KMS-11 (cell line): Measurements from ENCODE around the gene C1orf94.

Experiments used
- H2AFZ ChIP-seq: fragments of 200-600 bp; sonication (generic); 2 replicates; pipeline ENCODE4 v1.6.1; 2016; ENCODE audit warnings: antibody characterized with exemption, mixed run types, low read depth
- H3K27ac ChIP-seq: fragments of 200-600 bp; sonication (generic); 2 replicates; pipeline ENCODE4 v1.6.1; 2016; ENCODE audit warnings: mild to moderate bottlenecking, mixed run types
- H3K27me3 ChIP-seq: fragments of 200-600 bp; sonication (generic); 2 replicates; pipeline ENCODE4 v1.6.1; 2017; ENCODE audit warnings: mild to moderate bottlenecking, low read depth, mixed run types, moderate library complexity; ENCODE audit not compliant: insufficient read depth
- H3K36me3 ChIP-seq: fragments of 200-600 bp; sonication (generic); 2 replicates; pipeline ENCODE4 v1.6.1; 2017; ENCODE audit warnings: mild to moderate bottlenecking, mixed run types; ENCODE audit not compliant: insufficient read depth
- H3K4me1 ChIP-seq: fragments of 200-600 bp; sonication (generic); 2 replicates; pipeline ENCODE4 v1.6.1; 2016; ENCODE audit warnings: mild to moderate bottlenecking, low read depth, mixed run types; ENCODE audit not compliant: poor library complexity, severe bottlenecking
- H3K4me2 ChIP-seq: fragments of 200-600 bp; sonication (generic); 2 replicates; pipeline ENCODE4 v1.7.0; 2016; ENCODE audit warnings: mild to moderate bottlenecking, mixed run types
- H3K4me3 ChIP-seq: fragments of 200-600 bp; sonication (generic); IDR thresholded peaks from 2 replicates; pipeline ENCODE4 v1.6.1; 2017; ENCODE audit warnings: low read depth, low read length, mixed read lengths; ENCODE audit not compliant: insufficient read depth
- H3K79me2 ChIP-seq: fragments of 200-600 bp; sonication (generic); 2 replicates; pipeline ENCODE4 v1.6.1; 2016; ENCODE audit warnings: low read depth, mixed run types; ENCODE audit not compliant: insufficient read depth
- H3K9ac ChIP-seq: fragments of 200-600 bp; sonication (generic); 2 replicates; pipeline ENCODE4 v1.6.1; 2016; ENCODE audit warnings: mild to moderate bottlenecking, mixed run types
- H4K20me1 ChIP-seq: fragments of 200-600 bp; sonication (generic); 2 replicates; pipeline ENCODE4 v1.6.1; 2016; ENCODE audit warnings: mild to moderate bottlenecking, mixed run types; ENCODE audit not compliant: insufficient read depth
- CTCF ChIP-seq: fragments of 200-600 bp; sonication (generic); conservative IDR thresholded peaks from 2 replicates; pipeline ENCODE4 v1.6.1; 2017; ENCODE audit warnings: low read depth, mild to moderate bottlenecking, antibody characterized with exemption, low read length, moderate library complexity, mixed read lengths

The C1orf94 gene

GRCh38 chr1:34176830-34177603 lies at the start of gene C1orf94:
Gene C1orf94 (plus strand): TSS chr1:34176907. CDS start chr1:34177790, 883 bp downstream.
- Histone ChIP-seq H3K27me3 (no peaks in the 10 kb centered on the region), H3K36me3 (no peaks in the 10 kb centered on the region), H3K27ac (no peak within 1 kb of the TSS), H3K9ac (no peak within 1 kb of the TSS), H3K4me2 (no peak within 1 kb of the TSS), H3K4me1 (no peaks in the 10 kb centered on the region), H4K20me1 (no peaks in the 10 kb centered on the region), H3K79me2 (no peaks in the 10 kb centered on the region), H2AFZ (no peak within 1 kb of the TSS), H3K4me3 (no peak within 1 kb of the TSS)
- no peak for TF ChIP-seq CTCF

- Histone ChIP-seq H3K4me2 (no peak overlapping the region), H3K27me3 (no peaks in the 10 kb centered on the region), H4K20me1 (no peaks in the 10 kb centered on the region), H3K4me3 (no peak overlapping the region), H3K27ac (no peak overlapping the region), H3K36me3 (no peaks in the 10 kb centered on the region), H3K9ac (no peak overlapping the region), H3K79me2 (no peaks in the 10 kb centered on the region), H2AFZ (no peak overlapping the region), H3K4me1 (no peaks in the 10 kb centered on the region)
- no peak for TF ChIP-seq CTCF
Observed at GRCh38 chr1:34127006-34128000, 49.4 kb upstream of the C1orf94 start.

- no peaks in the 10 kb centered on the region for H3K79me2 ChIP-seq
- no peak overlapping the region for H3K9ac ChIP-seq
- no peak overlapping the region for H3K4me2 ChIP-seq
- no peak overlapping the region for H2AFZ ChIP-seq
- TF ChIP-seq CTCF = no peak
- H3K27ac ChIP-seq = no peak overlapping the region
- no peaks in the 10 kb centered on the region for H3K27me3 ChIP-seq
- no peaks in the 10 kb centered on the region for H3K4me1 ChIP-seq
- H3K4me3 ChIP-seq = no peak overlapping the region
- H3K36me3 ChIP-seq = no peaks in the 10 kb centered on the region
- H4K20me1 ChIP-seq = no peaks in the 10 kb centered on the region
Observed at GRCh38 chr1:34128186-34128889, 48.4 kb upstream of the C1orf94 start.

- Histone ChIP-seq H3K4me3 (no peak overlapping the region), H3K27ac (no peak overlapping the region), H3K79me2 (no peaks in the 10 kb centered on the region), H4K20me1 (no peaks in the 10 kb centered on the region), H3K4me1 (no peaks in the 10 kb centered on the region), H3K27me3 (no peaks in the 10 kb centered on the region), H3K4me2 (no peak overlapping the region), H3K9ac (no peak overlapping the region), H3K36me3 (no peaks in the 10 kb centered on the region), H2AFZ (no peak overlapping the region)
- TF ChIP-seq CTCF = no peak
Observed at GRCh38 chr1:34129630-34130029, 47.1 kb upstream of the C1orf94 start.
